ENCODE results near the gene ZNF502. TPM values are rescaled to one million over a fixed set of nuclear protein-coding genes. Genes with fewer than 3 reads are reported as not detected.

ZNF502 gene
- total RNA-seq, 4 donors from 2014 or later: 1.8 to 4.8 (median 1.9) TPM

DNA sequence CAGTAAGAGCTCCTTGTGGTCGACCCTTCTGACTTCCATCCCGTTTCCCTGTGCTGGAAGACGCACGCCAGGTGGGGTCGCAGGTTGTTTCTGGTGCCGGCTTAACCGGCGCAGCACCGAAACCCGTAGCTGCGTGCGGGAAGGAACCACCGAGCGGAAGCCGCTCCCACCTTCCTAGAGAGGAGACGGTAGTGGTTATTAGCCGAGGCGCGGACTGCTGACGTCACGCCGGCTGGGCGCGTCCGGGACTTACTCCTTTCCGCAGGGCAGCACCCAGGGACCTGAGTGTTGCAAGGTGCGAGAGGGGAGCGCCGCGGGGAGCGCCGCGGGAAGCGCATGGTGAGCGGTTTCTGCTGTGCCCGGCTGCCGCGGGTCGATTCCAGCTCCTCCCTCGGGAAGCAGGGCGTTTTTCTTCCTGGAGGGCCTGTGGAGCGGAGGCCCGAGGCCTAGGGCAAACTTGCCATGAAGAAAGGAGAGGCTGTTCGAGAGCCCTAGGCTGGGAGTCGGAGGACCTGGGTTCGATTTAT, 17.0 kb downstream of the ZNF502 start, which contains the start of gene ZNF501:
Gene ZNF501 (plus strand): TSS at position 252 of the 527 bp plus-strand sequence. CDS start 4,787 bp downstream, outside the sequence.
- H3K27me3 ChIP-seq: no peaks in the 10 kb centered on the region
- peaks cover 14 to 42% of the 10 kb centered on the region in 2 donors for H3K36me3 ChIP-seq
- H3K4me1 ChIP-seq: peaks cover 9 to 13% of the 10 kb centered on the region in 2 donors
- H3K4me3 ChIP-seq: peak within 1 kb of the TSS; percentile 71 to 90 (median 82)
- in situ Hi-C loops (cut with MboI; ENCODE audit: low sequenced_read_pairs in 4 of 4) (no loop called here), intact Hi-C loops (cut with DNase I; ENCODE audit: low total_unique reads) (loop anchor here (1.0 kb wide), 2 partner anchors 17 to 32 kb away; partner anchors contain the start of genes KIAA1143, KIF15 and ZNF502)
- ATAC-seq (peak; percentile 98 to 100), DNase-seq (peak; percentile 88 to 92)
- peaks cover 8 to 56% (median 26%) of the 10 kb centered on the region in 3 donors for H3K9me3 ChIP-seq
- TF ChIP-seq, protein P1, sequence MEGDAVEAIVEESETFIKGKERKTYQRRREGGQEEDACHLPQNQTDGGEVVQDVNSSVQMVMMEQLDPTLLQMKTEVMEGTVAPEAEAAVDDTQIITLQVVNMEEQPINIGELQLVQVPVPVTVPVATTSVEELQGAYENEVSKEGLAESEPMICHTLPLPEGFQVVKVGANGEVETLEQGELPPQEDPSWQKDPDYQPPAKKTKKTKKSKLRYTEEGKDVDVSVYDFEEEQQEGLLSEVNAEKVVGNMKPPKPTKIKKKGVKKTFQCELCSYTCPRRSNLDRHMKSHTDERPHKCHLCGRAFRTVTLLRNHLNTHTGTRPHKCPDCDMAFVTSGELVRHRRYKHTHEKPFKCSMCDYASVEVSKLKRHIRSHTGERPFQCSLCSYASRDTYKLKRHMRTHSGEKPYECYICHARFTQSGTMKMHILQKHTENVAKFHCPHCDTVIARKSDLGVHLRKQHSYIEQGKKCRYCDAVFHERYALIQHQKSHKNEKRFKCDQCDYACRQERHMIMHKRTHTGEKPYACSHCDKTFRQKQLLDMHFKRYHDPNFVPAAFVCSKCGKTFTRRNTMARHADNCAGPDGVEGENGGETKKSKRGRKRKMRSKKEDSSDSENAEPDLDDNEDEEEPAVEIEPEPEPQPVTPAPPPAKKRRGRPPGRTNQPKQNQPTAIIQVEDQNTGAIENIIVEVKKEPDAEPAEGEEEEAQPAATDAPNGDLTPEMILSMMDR (IDR thresholded peaks at IDR 0.05 in 4 of 5, conservative IDR thresholded peaks at IDR 0.05 in 1 of 5): no peak
- TF ChIP-seq POLR2A (IDR thresholded peaks at IDR 0.05): peak in 1 of 2 donors; percentile 32
- H3K27ac ChIP-seq: peak within 1 kb of the TSS; percentile 55 to 76 (median 65)

DNA sequence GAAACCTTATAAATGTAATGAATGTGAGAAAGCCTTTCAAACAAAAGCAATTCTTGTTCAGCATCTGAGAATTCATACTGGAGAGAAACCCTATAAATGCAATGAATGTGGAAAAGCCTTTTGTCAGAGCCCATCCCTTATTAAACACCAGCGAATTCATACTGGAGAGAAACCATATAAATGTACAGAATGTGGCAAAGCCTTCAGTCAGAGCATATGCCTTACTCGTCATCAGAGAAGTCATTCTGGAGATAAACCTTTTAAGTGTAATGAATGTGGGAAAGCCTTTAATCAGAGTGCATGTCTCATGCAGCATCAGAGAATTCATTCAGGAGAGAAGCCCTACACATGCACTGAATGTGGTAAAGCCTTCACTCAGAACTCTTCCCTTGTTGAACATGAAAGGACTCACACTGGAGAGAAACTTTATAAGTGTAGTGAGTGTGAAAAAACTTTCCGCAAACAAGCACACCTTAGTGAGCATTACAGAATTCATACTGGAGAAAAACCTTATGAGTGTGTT, 22.2 kb downstream of the ZNF502 start:
- in situ Hi-C loops (cut with MboI; ENCODE audit: low sequenced_read_pairs in 4 of 4): no loop called here
- H3K4me1 ChIP-seq: peaks cover 5 to 9% of the 10 kb centered on the region in 2 donors
- no peak for TF ChIP-seq POLR2A (IDR thresholded peaks at IDR 0.05)
- TF ChIP-seq, protein P1 (IDR thresholded peaks at IDR 0.05 in 4 of 5, conservative IDR thresholded peaks at IDR 0.05 in 1 of 5): no peak
- no peak overlapping the region for H3K27ac ChIP-seq
- H3K27me3 ChIP-seq: no peaks in the 10 kb centered on the region
- peaks cover 14 to 67% (median 39%) of the 10 kb centered on the region in 3 donors for H3K9me3 ChIP-seq
- ATAC-seq: no peak
- H3K4me3 ChIP-seq: peak overlapping the region in 1 of 4 donors; percentile 35
- peaks cover 21 to 64% of the 10 kb centered on the region in 2 donors for H3K36me3 ChIP-seq
- DNase-seq: no peak
- intact Hi-C loops (cut with DNase I; ENCODE audit: low total_unique reads): no loop called here

DNA sequence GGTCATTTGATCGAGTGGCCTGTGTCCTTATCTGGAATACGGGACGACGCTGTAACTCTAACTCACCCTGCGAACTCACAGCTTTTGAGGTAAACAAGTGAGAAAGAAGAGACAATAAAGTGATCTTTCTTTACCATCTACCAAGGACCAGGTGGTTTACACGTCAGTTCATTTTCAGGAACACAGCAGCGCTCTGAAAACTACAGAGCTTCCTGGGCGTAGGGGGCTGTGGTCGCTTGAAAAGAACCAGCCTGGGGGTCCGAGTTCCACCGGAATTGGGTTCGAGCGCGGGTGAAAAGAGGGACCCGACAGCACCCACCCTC, 48.6 kb downstream of the ZNF502 start:
- H3K27ac ChIP-seq: peak overlapping the region; percentile 77 to 91 (median 88)
- H3K27me3 ChIP-seq: no peaks in the 10 kb centered on the region
- peaks cover 11 to 12% of the 10 kb centered on the region in 2 donors for H3K4me1 ChIP-seq
- peak overlapping the region; percentile 60 to 100 (median 74) for H3K4me3 ChIP-seq
- TF ChIP-seq POLR2A (IDR thresholded peaks at IDR 0.05): no peak
- TF ChIP-seq, protein P1 (IDR thresholded peaks at IDR 0.05 in 4 of 5, conservative IDR thresholded peaks at IDR 0.05 in 1 of 5): no peak
- in situ Hi-C loops (cut with MboI; ENCODE audit: low sequenced_read_pairs in 4 of 4) (loop anchor here in 1 of 4 donors (10.0 kb wide), 1 partner anchor 214 kb away; the partner anchor contains the start of genes EXOSC7 and ZDHHC3), intact Hi-C loops (cut with DNase I; ENCODE audit: low total_unique reads) (loop anchor here (1.0 to 5.0 kb wide), 7 partner anchors 32 to 424 kb away; partner anchors contain the start of genes EXOSC7, TCAIM, TMEM42 and ZDHHC3)
- DNase-seq: no peak
- H3K36me3 ChIP-seq: peaks cover 0 to 27% of the 10 kb centered on the region in 2 donors
- ATAC-seq: peak in 1 of 2 donors; percentile 25
- H3K9me3 ChIP-seq: peaks cover 0 to 6% (median 0%) of the 10 kb centered on the region in 3 donors

DNA sequence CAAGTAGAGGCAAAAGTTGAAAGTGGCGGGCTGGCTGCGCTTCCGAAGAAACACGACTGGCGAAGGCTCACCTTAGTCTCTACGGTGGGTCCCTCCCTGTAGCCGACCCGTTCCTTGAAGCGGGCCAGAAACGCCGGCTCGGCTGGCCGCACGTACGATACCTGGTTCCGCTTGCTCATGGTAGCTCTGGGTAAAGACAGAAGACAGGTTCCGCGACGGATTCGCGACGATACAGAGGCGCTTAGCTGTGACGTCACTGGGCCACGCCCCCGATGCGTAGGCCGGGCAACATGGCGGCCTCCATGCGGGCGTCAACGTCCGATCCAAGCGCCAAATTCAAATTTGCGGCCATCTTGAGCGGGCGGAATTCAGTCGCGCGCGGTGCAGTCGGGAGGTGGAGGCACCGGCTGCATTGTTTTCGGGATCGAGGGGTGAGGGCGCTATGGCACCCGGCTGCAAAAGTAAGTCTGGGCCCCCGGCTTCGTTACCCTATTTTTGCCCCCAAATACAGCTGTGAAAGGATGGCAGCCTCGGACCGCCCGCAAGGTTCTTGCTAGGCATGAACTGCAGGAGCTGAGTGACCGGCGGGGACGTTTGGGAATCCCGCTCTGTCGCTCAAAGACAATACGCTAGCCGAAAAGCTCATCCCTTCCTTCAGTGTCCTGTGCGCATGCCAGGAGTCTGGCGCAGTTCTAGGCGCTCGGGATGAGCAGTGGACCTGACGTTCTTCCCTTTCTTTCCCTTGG, 49.1 kb downstream of the ZNF502 start, which contains the start of the genes KIAA1143 and KIF15:
Gene KIAA1143 (minus strand): TSS at position 196 of the 746 bp plus-strand sequence. CDS start 17 bp downstream, at position 179.
Gene KIF15 (plus strand): TSS at position 371 of the 746 bp plus-strand sequence. CDS start 72 bp downstream, at position 443.
- Histone ChIP-seq H3K4me1 (peaks cover 11 to 12% of the 10 kb centered on the region in 2 donors), H3K36me3 (peaks cover 0 to 22% of the 10 kb centered on the region in 2 donors), H3K4me3 (peak within 1 kb of the TSS; percentile 60 to 100 (median 74)), H3K27ac (peak within 1 kb of the TSS; percentile 77 to 91 (median 88)), H3K27me3 (no peaks in the 10 kb centered on the region), H3K9me3 (peaks cover 0 to 6% (median 0%) of the 10 kb centered on the region in 3 donors)
- peak; percentile 59 to 76 for TF ChIP-seq POLR2A (IDR thresholded peaks at IDR 0.05)
- TF ChIP-seq, protein P1 (IDR thresholded peaks at IDR 0.05 in 4 of 5, conservative IDR thresholded peaks at IDR 0.05 in 1 of 5): no peak
- DNase-seq (peak; percentile 90 to 93), ATAC-seq (peak; percentile 100)
- intact Hi-C loops (cut with DNase I; ENCODE audit: low total_unique reads): loop anchor here (1.0 to 5.0 kb wide), 7 partner anchors 32 to 424 kb away; partner anchors contain the start of genes EXOSC7, TCAIM, TMEM42 and ZDHHC3
- in situ Hi-C loops (cut with MboI; ENCODE audit: low sequenced_read_pairs in 4 of 4): loop anchor here in 1 of 4 donors (10.0 kb wide), 1 partner anchor 213 kb away; the partner anchor contains the start of genes EXOSC7 and ZDHHC3
